Thyroid gland (tissue), 4 donors: ENCODE measurements around the gene PTH1R. TPM values are rescaled to one million over a fixed set of nuclear protein-coding genes. Genes with fewer than 3 reads are reported as not detected.

Experiments
- DNase-seq, 2 donors: peaks; one replicate each; pipeline ENCODE4 v3.0.0-alpha.2; 2019
- H3K27ac ChIP-seq, 3 donors: fragments of 200-600 bp; sonication (generic); 1 replicate in 2 of 3; 2 replicates in 1 of 3; pipeline ENCODE4 v1.5.1; 2016 to 2019; ENCODE audit warnings: mild to moderate bottlenecking in 1 of 3, moderate library complexity in 1 of 3
- H3K27me3 ChIP-seq: fragments of 200-600 bp; sonication (generic); one replicate; pipeline ENCODE4 v1.5.1; 2019
- H3K36me3 ChIP-seq, 2 donors: fragments of 200-600 bp; sonication (generic); one replicate each; pipeline ENCODE4 v1.5.1; 2016 to 2019
- H3K4me1 ChIP-seq, 2 donors: fragments of 200-600 bp; sonication (generic); one replicate each; pipeline ENCODE4 v1.5.1; 2017 to 2019
- H3K4me3 ChIP-seq, 3 donors: fragments of 200-600 bp; sonication (generic); replicated peaks in 1 of 3; 1 replicate in 2 of 3; 2 replicates in 1 of 3; pipeline ENCODE4 v1.5.1; 2016; ENCODE audit warnings: mild to moderate bottlenecking in 1 of 3
- H3K9me3 ChIP-seq: fragments of 200-600 bp; sonication (generic); one replicate; pipeline ENCODE4 v1.5.1; 2017
- CTCF ChIP-seq, 6 experiments: fragments of 200-600 bp in 3 of 6; fragments of 450-650 bp in 3 of 6; sonication (generic) in 3 of 6; IDR thresholded peaks; one replicate each; pipeline ENCODE4 v1.5.1; 2016 to 2019; ENCODE audit warnings: antibody characterized with exemption in 6 of 6, mild to moderate bottlenecking in 2 of 6, inconsistent platforms in 1 of 6, moderate library complexity in 1 of 6
- POLR2A ChIP-seq, 2 donors: fragments of 450-650 bp; IDR thresholded peaks; one replicate each; pipeline ENCODE4 v1.6.1; 2017; ENCODE audit warnings: antibody characterized with exemption in 2 of 2, mild to moderate bottlenecking in 2 of 2, moderate library complexity in 1 of 2
- WGBS, 2 donors: methylation state at CpG; one replicate each; pipeline ENCODE4 v1.1.5; 2017; 5-methylcytosine and 5-hydroxymethylcytosine counted together
- intact Hi-C: fragments of 100-400 bp; cut with DNase I; formaldehyde crosslinking; loops from one replicate; pipeline ENCODE4 v1.15.1; 2023
- total RNA-seq, 4 donors: library from RNA; depleted of rRNA; stranded (reverse); fragments of >200 nt; gene quantifications; one replicate each; pipeline ENCODE4 v1.2.3, GENCODE V29; 2016

PTH1R gene
- total RNA-seq, 4 donors from 2014 or later, result 1.2 to 10.6 (median 4.4) TPM

- Histone ChIP-seq H3K27me3 (no peaks in the 10 kb centered on the region), H3K4me1 (peaks cover 10 to 25% of the 10 kb centered on the region in 2 donors), H3K9me3 (no peaks in the 10 kb centered on the region), H3K4me3 (no peak overlapping the region), H3K27ac (no peak overlapping the region), H3K36me3 (no peaks in the 10 kb centered on the region)
- DNase-seq, result no peak
- WGBS, 2 donors, result 84 to 85% methylated on average over 7 to 10 of the region's 10 CpGs
- intact Hi-C loops, result loop anchor here (10.0 kb wide), 1 partner anchor 159 kb away; the partner anchor contains the start of gene TMIE
- TF ChIP-seq POLR2A (IDR thresholded peaks at IDR 0.05) (no peak), CTCF (IDR thresholded peaks at IDR 0.05) (no peak)
These were observed 13.2 kb upstream of the PTH1R start for GRCh38 chr3:46864061-46864881.

GRCh38 chr3:46865031-46865507 is 12.5 kb upstream of the PTH1R start:
- DNase-seq, result no peak
- no peak overlapping the region for H3K4me3 ChIP-seq
- peaks cover 10 to 25% of the 10 kb centered on the region in 2 donors for H3K4me1 ChIP-seq
- no peaks in the 10 kb centered on the region for H3K27me3 ChIP-seq
- 60 to 76% methylated on average over 8 to 12 of the region's 12 CpGs for WGBS, 2 donors
- H3K27ac ChIP-seq, result no peak overlapping the region
- intact Hi-C loops, result loop anchor here (5.0 to 10.0 kb wide), 3 partner anchors 42 to 160 kb away; partner anchors contain the start of gene TMIE
- TF ChIP-seq CTCF (IDR thresholded peaks at IDR 0.05), result no peak
- H3K36me3 ChIP-seq, result no peaks in the 10 kb centered on the region
- no peaks in the 10 kb centered on the region for H3K9me3 ChIP-seq

- 57 to 67% methylated on average over 1 of the region's 2 CpGs for WGBS, 2 donors
- no peak for TF ChIP-seq POLR2A (IDR thresholded peaks at IDR 0.05)
- TF ChIP-seq CTCF (IDR thresholded peaks at IDR 0.05), result no peak
- no peaks in the 10 kb centered on the region for H3K36me3 ChIP-seq
- intact Hi-C loops, result loop anchor here (5.0 to 10.0 kb wide), 3 partner anchors 42 to 161 kb away; partner anchors contain the start of gene TMIE
- H3K4me3 ChIP-seq, result no peak overlapping the region
- H3K9me3 ChIP-seq, result no peaks in the 10 kb centered on the region
- H3K27ac ChIP-seq, result no peak overlapping the region
- DNase-seq, result no peak
- H3K4me1 ChIP-seq, result peaks cover 10 to 25% of the 10 kb centered on the region in 2 donors
- no peaks in the 10 kb centered on the region for H3K27me3 ChIP-seq
These were observed 12.0 kb upstream of the PTH1R start for GRCh38 chr3:46865546-46865945.

GRCh38 chr3:46866032-46866595 is 11.4 kb upstream of the PTH1R start:
- TF ChIP-seq POLR2A (IDR thresholded peaks at IDR 0.05), result no peak
- TF ChIP-seq CTCF (IDR thresholded peaks at IDR 0.05), result no peak
- intact Hi-C loops, result loop anchor here (2.0 to 10.0 kb wide), 4 partner anchors 29 to 161 kb away; partner anchors contain the start of gene TMIE
- Histone ChIP-seq H3K27me3 (no peaks in the 10 kb centered on the region), H3K9me3 (no peaks in the 10 kb centered on the region), H3K4me3 (no peak overlapping the region), H3K27ac (no peak overlapping the region), H3K4me1 (peaks cover 10 to 25% of the 10 kb centered on the region in 2 donors), H3K36me3 (no peaks in the 10 kb centered on the region)
- DNase-seq, result no peak
- WGBS, 2 donors, result 79 to 83% methylated on average over 5 to 9 of the region's 11 CpGs
